ENCODE measurements around the gene TTBK2.

GRCh38 chr15:42832576-42832975 is 88.0 kb downstream of the TTBK2 start:
- no peak for TF ChIP-seq POLR2AphosphoS5 (IDR thresholded peaks at IDR 0.05)
- no peak for TF ChIP-seq POLR2A (IDR thresholded peaks at IDR 0.05)

All from transverse colon (tissue), 3 donors.